Left renal cortex interstitium (tissue), 4 donors: Measurements from ENCODE around the gene MITF. TPM values are rescaled to one million over a fixed set of nuclear protein-coding genes. Genes with fewer than 3 reads are reported as not detected.

ENCODE experiments used
- DNase-seq, 4 donors: peaks; one replicate each; pipeline ENCODE4 v3.0.0-alpha.2; 2013; ENCODE audit warnings: low read depth in 4 of 4, low spot score in 2 of 4, missing footprints in 1 of 4
- polyA plus RNA-seq, 4 donors: library from polyadenylated mRNA; unstranded; fragments of 120-200 nt; gene quantifications; one replicate each; pipeline ENCODE4 v1.2.1, GENCODE V29; 2013; ENCODE audit not compliant: insufficient read length in 4 of 4

The MITF gene
- polyA plus RNA-seq, 4 donors = 37.6 to 42.5 (median 39.8) TPM

GRCh38 chr3:69867941-69868505 lies 128.8 kb downstream of the MITF start:
- DNase-seq = no peak

GRCh38 chr3:69868841-69869420 lies 129.7 kb downstream of the MITF start:
- DNase-seq = no peak

- no peak for DNase-seq
Observed at GRCh38 chr3:69869643-69870042, 130.4 kb downstream of the MITF start.

GRCh38 chr3:69871251-69871650 lies 132.0 kb downstream of the MITF start:
- DNase-seq = no peak

GRCh38 chr3:69871868-69872267 lies 132.6 kb downstream of the MITF start:
- DNase-seq = no peak

- DNase-seq = no peak
Observed at GRCh38 chr3:69872783-69873378, 133.6 kb downstream of the MITF start.

GRCh38 chr3:69876073-69876472 lies 136.8 kb downstream of the MITF start:
- no peak for DNase-seq

- no peak for DNase-seq
Observed at GRCh38 chr3:69878254-69878653, 139.0 kb downstream of the MITF start.

- no peak for DNase-seq
Observed at GRCh38 chr3:69879051-69879450, 139.8 kb downstream of the MITF start.

- DNase-seq = no peak
Observed at GRCh38 chr3:69880069-69880640, 140.9 kb downstream of the MITF start.

- no peak for DNase-seq
Observed at GRCh38 chr3:69881051-69881450, 141.8 kb downstream of the MITF start.

GRCh38 chr3:69881756-69882428 lies 142.6 kb downstream of the MITF start:
- no peak for DNase-seq

GRCh38 chr3:69882560-69882959 lies 143.3 kb downstream of the MITF start:
- no peak for DNase-seq

GRCh38 chr3:69888040-69888942 lies 149.0 kb downstream of the MITF start:
- no peak for DNase-seq

- DNase-seq = no peak
Observed at GRCh38 chr3:69888943-69889315, 149.7 kb downstream of the MITF start.

GRCh38 chr3:69890084-69890483 lies 150.8 kb downstream of the MITF start:
- DNase-seq = no peak

- no peak for DNase-seq
Observed at GRCh38 chr3:69890691-69891090, 151.4 kb downstream of the MITF start.

GRCh38 chr3:69892706-69893105 lies 153.4 kb downstream of the MITF start:
- DNase-seq = no peak

GRCh38 chr3:69893274-69893673 lies 154.0 kb downstream of the MITF start:
- no peak for DNase-seq

- no peak for DNase-seq
Observed at GRCh38 chr3:69896095-69896494, 156.8 kb downstream of the MITF start.

GRCh38 chr3:69900331-69900730 lies 161.1 kb downstream of the MITF start:
- no peak for DNase-seq
